CD4-positive, alpha-beta T cell treated with Interleukin-17A for 4 hours (primary cell): ENCODE results near the gene NDE1.
"Not testable (repeated sequence)": the region's sequence is repeated elsewhere in the genome, so short reads cannot be mapped to it uniquely, and the experiment has no call there.

ENCODE experiments used
- DNase-seq: peaks from one replicate; pipeline ENCODE4 v3.0.0-alpha.2; 2020; ENCODE audit warnings: mixed read lengths

Gene NDE1

GRCh38 chr16:15652293-15653001 lies 2.4 kb downstream of the NDE1 start:
- no peak for DNase-seq

GRCh38 chr16:15653227-15653626 lies 3.2 kb downstream of the NDE1 start:
- DNase-seq = no peak

- no peak for DNase-seq
These were observed 4.5 kb downstream of the NDE1 start for GRCh38 chr16:15654591-15654990.

- DNase-seq = not testable (repeated sequence)
These were observed 5.5 kb downstream of the NDE1 start for GRCh38 chr16:15655561-15655960.

GRCh38 chr16:15658149-15658548 lies 8.1 kb downstream of the NDE1 start:
- DNase-seq = no peak

- DNase-seq = no peak
These were observed 8.5 kb downstream of the NDE1 start for GRCh38 chr16:15658556-15658955.

- no peak for DNase-seq
These were observed 10.2 kb downstream of the NDE1 start for GRCh38 chr16:15660203-15660601.

- DNase-seq = no peak
These were observed 15.1 kb downstream of the NDE1 start for GRCh38 chr16:15665107-15665506.

- no peak for DNase-seq
These were observed 17.2 kb downstream of the NDE1 start for GRCh38 chr16:15667091-15667742.

GRCh38 chr16:15671530-15672117 lies 21.6 kb downstream of the NDE1 start:
- no peak for DNase-seq

- DNase-seq = not testable (repeated sequence)
These were observed 22.1 kb downstream of the NDE1 start for GRCh38 chr16:15672127-15672513.

GRCh38 chr16:15672514-15673167 lies 22.6 kb downstream of the NDE1 start:
- DNase-seq = peak; percentile 85

GRCh38 chr16:15674571-15674970 lies 24.5 kb downstream of the NDE1 start:
- DNase-seq = no peak

GRCh38 chr16:15676506-15676905 lies 26.5 kb downstream of the NDE1 start:
- DNase-seq = no peak

- no peak for DNase-seq
These were observed 27.4 kb downstream of the NDE1 start for GRCh38 chr16:15677447-15677846.

GRCh38 chr16:15682105-15682570 lies 32.1 kb downstream of the NDE1 start:
- peak; percentile 47 for DNase-seq

- DNase-seq = no peak
These were observed 36.2 kb downstream of the NDE1 start for GRCh38 chr16:15686287-15686686.

GRCh38 chr16:15689290-15689689 lies 39.2 kb downstream of the NDE1 start:
- DNase-seq = no peak

GRCh38 chr16:15690296-15690695 lies 40.3 kb downstream of the NDE1 start:
- DNase-seq = no peak

GRCh38 chr16:15691046-15691445 lies 41.0 kb downstream of the NDE1 start:
- DNase-seq = no peak

GRCh38 chr16:15692508-15692907 lies 42.5 kb downstream of the NDE1 start:
- DNase-seq = not testable (repeated sequence)

- DNase-seq = no peak
These were observed 44.5 kb downstream of the NDE1 start for GRCh38 chr16:15694499-15694898.

GRCh38 chr16:15699819-15700218 lies 49.8 kb downstream of the NDE1 start:
- DNase-seq = no peak

- DNase-seq = no peak
These were observed 51.3 kb downstream of the NDE1 start for GRCh38 chr16:15701367-15701766.
